ENCODE data around the gene MATR3.
A peak's percentile ranks its signal among the peaks of the same experiment; 100 is the strongest.
"Not testable (repeated sequence)": the region's sequence is repeated elsewhere in the genome, so short reads cannot be mapped to it uniquely, and the experiment has no call there.

The MATR3 gene

DNA sequence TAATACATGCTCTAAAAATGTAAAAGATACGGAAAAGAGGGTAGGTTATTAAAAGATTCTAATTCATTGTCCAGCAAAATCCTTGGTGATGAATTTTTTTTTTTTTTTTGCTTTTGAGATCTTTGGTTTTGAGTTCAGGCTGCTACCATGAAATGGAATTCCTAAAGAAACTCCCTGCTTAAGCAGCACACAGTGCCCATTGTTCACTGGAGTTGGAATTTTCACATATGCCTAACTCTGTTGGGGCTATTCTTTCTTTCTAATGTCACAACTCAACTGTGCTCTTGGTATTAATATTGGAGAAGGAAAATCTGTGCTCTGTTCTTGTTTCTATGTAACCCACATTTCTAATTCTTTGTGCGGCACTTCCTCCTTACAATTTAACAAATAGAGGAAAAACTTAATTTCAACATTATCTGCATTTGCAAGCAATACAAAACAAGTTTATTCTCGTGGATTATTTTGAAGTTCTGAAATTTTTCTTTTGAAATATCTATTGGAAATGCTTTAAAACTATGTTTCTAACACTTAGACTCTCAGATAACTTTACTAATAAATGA lies 21.6 kb downstream of the MATR3 start:
- DNase-seq (ENCODE audit: low read depth, low spot score) = no peak
- no peak overlapping the region for H3K4me3 ChIP-seq
- TF ChIP-seq FOXP2 (optimal IDR thresholded peaks at IDR 0.05; ENCODE audit: control extremely low read depth, extremely low read length, insufficient read depth) (no peak), POLR2AphosphoS5 (IDR thresholded peaks at IDR 0.05; ENCODE audit: borderline replicate concordance, low read depth, low read length) (no peak), EZH2 (IDR thresholded peaks at IDR 0.05) (no peak)
- H3K9ac ChIP-seq (ENCODE audit: insufficient read length) = no peak overlapping the region
- H3K36me3 ChIP-seq (ENCODE audit: insufficient read depth, low read length) = peaks cover 80% of the 10 kb centered on the region
- H3K9me3 ChIP-seq (ENCODE audit: low read depth, low read length) = no peaks in the 10 kb centered on the region
- peak overlapping the region; percentile 47 for H3K27ac ChIP-seq

DNA sequence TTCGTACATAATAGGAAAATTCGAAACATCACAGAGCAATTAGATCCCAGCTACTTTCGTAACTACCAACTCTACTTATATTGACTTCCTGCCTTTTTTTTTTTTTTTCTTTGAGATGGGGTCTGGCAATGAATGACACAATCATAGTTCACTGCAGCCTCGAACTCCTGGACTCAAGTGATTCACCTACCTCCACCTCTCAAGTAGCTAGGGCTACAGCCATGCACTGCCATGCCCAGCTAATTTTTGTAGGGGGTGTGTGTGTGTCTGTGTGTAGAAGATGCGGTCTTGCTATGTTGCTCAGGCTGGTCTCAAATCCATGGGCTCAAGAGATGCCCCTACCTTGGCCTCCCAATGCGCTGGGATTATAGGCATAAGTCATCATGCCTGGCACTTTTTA lies 42.3 kb downstream of the MATR3 start:
- no peak overlapping the region for H3K4me3 ChIP-seq
- no peak overlapping the region for H3K27ac ChIP-seq
- no peak overlapping the region for H3K9ac ChIP-seq (ENCODE audit: insufficient read length)
- peaks cover 32% of the 10 kb centered on the region for H3K36me3 ChIP-seq (ENCODE audit: insufficient read depth, low read length)
- TF ChIP-seq FOXP2 (optimal IDR thresholded peaks at IDR 0.05; ENCODE audit: control extremely low read depth, extremely low read length, insufficient read depth) (no peak), POLR2AphosphoS5 (IDR thresholded peaks at IDR 0.05; ENCODE audit: borderline replicate concordance, low read depth, low read length) (no peak; the same call in 1 of the 2 replicates), EZH2 (IDR thresholded peaks at IDR 0.05) (no peak)
- no peak for DNase-seq (ENCODE audit: low read depth, low spot score)
- no peaks in the 10 kb centered on the region for H3K9me3 ChIP-seq (ENCODE audit: low read depth, low read length)

GRCh38 chr5:139340051-139340450 lies 46.5 kb downstream of the MATR3 start:
- TF ChIP-seq POLR2AphosphoS5 (IDR thresholded peaks at IDR 0.05; ENCODE audit: borderline replicate concordance, low read depth, low read length) = no peak
- TF ChIP-seq EZH2 (IDR thresholded peaks at IDR 0.05) = no peak
- TF ChIP-seq FOXP2 (optimal IDR thresholded peaks at IDR 0.05; ENCODE audit: control extremely low read depth, extremely low read length, insufficient read depth) = no peak
- Histone ChIP-seq H3K36me3 (ENCODE audit: insufficient read depth, low read length) (peaks cover 20% of the 10 kb centered on the region), H3K9me3 (ENCODE audit: low read depth, low read length) (no peaks in the 10 kb centered on the region), H3K9ac (ENCODE audit: insufficient read length) (no peak overlapping the region), H3K4me3 (no peak overlapping the region), H3K27ac (no peak overlapping the region)
- DNase-seq (ENCODE audit: low read depth, low spot score) = no peak

DNA sequence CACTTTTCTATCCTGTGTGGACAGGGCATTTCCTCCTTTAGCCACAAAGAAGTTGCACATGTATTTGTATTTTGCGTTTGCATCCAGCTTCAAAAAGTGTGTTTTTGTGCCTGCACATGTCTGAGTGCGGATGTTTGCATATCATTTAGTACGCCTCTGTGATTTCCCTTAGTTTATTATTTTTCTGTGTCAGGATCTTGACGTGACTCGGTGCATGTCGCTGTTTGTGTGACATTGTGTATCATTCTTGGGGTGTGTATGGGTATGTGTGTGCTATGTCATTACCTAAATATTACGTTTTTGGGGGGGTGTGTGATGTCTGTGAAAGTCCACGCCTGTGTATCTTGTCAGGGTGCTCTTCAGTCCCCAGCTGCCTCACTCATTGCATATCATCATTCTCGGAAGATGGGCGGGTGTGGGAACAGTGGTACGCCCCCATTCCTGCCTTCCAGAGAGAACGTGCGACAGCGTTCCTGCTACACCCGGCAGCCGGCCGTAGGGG lies 47.7 kb downstream of the MATR3 start:
- no peak for DNase-seq (ENCODE audit: low read depth, low spot score)
- TF ChIP-seq POLR2AphosphoS5 (IDR thresholded peaks at IDR 0.05; ENCODE audit: borderline replicate concordance, low read depth, low read length) (no peak), FOXP2 (optimal IDR thresholded peaks at IDR 0.05; ENCODE audit: control extremely low read depth, extremely low read length, insufficient read depth) (no peak), EZH2 (IDR thresholded peaks at IDR 0.05) (no peak)
- Histone ChIP-seq H3K9me3 (ENCODE audit: low read depth, low read length) (no peaks in the 10 kb centered on the region), H3K36me3 (ENCODE audit: insufficient read depth, low read length) (peaks cover 29% of the 10 kb centered on the region), H3K4me3 (peak overlapping the region; percentile 79), H3K9ac (ENCODE audit: insufficient read length) (peak overlapping the region; percentile 63), H3K27ac (no peak overlapping the region)

DNA sequence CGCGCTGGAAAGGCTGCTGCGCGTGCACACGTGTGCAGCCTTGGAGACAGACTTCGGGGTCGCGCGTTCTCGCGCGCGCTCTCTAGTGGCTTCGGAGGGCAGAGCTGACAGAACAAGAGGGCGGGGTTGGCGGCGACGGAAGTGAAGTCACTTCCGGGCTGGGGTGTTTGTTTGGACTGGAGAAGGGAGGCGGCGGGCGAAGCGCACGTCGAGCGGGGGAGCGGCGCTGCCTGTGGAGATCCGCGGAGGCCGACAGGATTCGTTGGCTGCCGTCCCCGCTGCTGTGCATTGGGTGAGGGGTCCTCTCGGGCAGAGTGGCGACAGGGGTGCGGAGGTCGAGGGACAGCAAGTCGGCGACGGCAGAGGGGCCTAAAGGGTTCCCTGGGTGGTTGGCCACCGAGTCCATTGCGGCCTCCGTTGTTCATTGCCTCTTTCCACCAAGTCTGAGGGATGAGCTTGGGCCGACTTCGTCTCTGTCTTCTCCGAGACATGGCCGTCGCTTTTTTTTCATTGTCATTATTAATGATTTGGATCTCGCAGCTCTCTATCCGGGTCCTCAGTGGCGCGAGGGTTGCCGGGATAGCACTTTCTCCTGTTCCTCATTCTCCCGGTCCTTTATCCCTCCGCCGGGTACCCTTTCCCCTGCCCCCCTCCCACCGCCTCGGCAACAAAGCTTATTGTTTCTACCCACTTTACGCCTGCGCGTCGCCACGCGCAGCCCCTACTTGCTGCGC lies 48.3 kb downstream of the MATR3 start, which contains the start of gene PAIP2:
PAIP2 (plus strand) TSS at position 166 of the 734 bp plus-strand sequence. CDS start 21,931 bp downstream, outside the sequence.
- H3K4me3 ChIP-seq = peak within 1 kb of the TSS; percentile 79

DNA sequence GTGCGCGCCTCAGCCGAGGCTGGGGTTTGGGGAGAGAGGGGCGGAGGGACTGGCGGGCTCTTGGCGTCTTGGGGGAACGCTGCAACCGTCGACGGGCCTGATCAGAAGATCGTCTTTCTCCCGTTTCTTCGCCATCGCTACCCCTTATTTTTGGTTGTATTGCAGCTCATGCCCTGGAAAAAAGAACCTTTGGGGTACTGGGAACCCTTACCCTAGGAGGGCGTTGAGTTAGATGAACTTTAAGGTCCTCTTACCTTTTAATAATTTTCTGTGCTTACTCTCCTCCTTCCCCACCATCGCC lies 48.8 kb downstream of the MATR3 start:
- Histone ChIP-seq H3K36me3 (ENCODE audit: insufficient read depth, low read length) (peaks cover 38% of the 10 kb centered on the region), H3K4me3 (peak overlapping the region; percentile 79), H3K9me3 (ENCODE audit: low read depth, low read length) (no peaks in the 10 kb centered on the region), H3K27ac (peak overlapping the region; percentile 95), H3K9ac (ENCODE audit: insufficient read length) (peak overlapping the region; percentile 97)
- TF ChIP-seq EZH2 (IDR thresholded peaks at IDR 0.05) (no peak), FOXP2 (optimal IDR thresholded peaks at IDR 0.05; ENCODE audit: control extremely low read depth, extremely low read length, insufficient read depth) (no peak), POLR2AphosphoS5 (IDR thresholded peaks at IDR 0.05; ENCODE audit: borderline replicate concordance, low read depth, low read length) (no peak)
- no peak for DNase-seq (ENCODE audit: low read depth, low spot score)

More for the DNA sequence above, 48.3 kb downstream of the MATR3 start, which contains the start of gene PAIP2:
- TF ChIP-seq EZH2 (IDR thresholded peaks at IDR 0.05) (no peak), FOXP2 (optimal IDR thresholded peaks at IDR 0.05; ENCODE audit: control extremely low read depth, extremely low read length, insufficient read depth) (peak; percentile 19), POLR2AphosphoS5 (IDR thresholded peaks at IDR 0.05; ENCODE audit: borderline replicate concordance, low read depth, low read length) (peak; percentile 96)
- peak; percentile 92 for DNase-seq (ENCODE audit: low read depth, low spot score)
- Histone ChIP-seq H3K27ac (peak within 1 kb of the TSS; percentile 95), H3K9ac (ENCODE audit: insufficient read length) (peak within 1 kb of the TSS; percentile 97), H3K36me3 (ENCODE audit: insufficient read depth, low read length) (peaks cover 33% of the 10 kb centered on the region), H3K9me3 (ENCODE audit: low read depth, low read length) (no peaks in the 10 kb centered on the region)

GRCh38 chr5:139343476-139343875 lies 49.9 kb downstream of the MATR3 start:
- no peak overlapping the region for H3K27ac ChIP-seq
- H3K36me3 ChIP-seq (ENCODE audit: insufficient read depth, low read length) = peaks cover 42% of the 10 kb centered on the region
- no peak for DNase-seq (ENCODE audit: low read depth, low spot score)
- H3K9me3 ChIP-seq (ENCODE audit: low read depth, low read length) = no peaks in the 10 kb centered on the region
- H3K4me3 ChIP-seq = peak overlapping the region; percentile 79
- TF ChIP-seq POLR2AphosphoS5 (IDR thresholded peaks at IDR 0.05; ENCODE audit: borderline replicate concordance, low read depth, low read length) (no peak), FOXP2 (optimal IDR thresholded peaks at IDR 0.05; ENCODE audit: control extremely low read depth, extremely low read length, insufficient read depth) (no peak)
- H3K9ac ChIP-seq (ENCODE audit: insufficient read length) = peak overlapping the region; percentile 97

DNA sequence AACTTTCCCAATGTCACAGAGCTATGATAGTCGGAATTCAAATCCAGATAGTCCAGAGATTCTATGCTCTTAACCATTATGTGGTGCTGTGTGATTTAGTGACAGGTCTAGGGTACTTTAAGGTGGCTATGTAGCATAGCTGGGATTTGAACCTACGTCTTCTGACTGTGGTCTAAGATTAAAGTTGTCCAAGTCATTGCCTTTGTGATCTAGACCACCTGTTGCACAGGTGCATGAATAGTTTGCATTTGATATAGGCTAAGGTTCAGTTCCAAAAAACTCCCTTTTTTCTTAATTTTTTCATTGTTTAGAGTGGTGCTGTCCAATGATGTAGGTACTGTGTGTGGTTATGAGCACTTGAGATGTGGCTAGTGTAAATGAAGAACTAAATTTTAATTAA lies 50.6 kb downstream of the MATR3 start:
- Histone ChIP-seq H3K36me3 (ENCODE audit: insufficient read depth, low read length) (peaks cover 48% of the 10 kb centered on the region), H3K27ac (no peak overlapping the region), H3K9ac (ENCODE audit: insufficient read length) (no peak overlapping the region), H3K9me3 (ENCODE audit: low read depth, low read length) (no peaks in the 10 kb centered on the region), H3K4me3 (no peak overlapping the region; the same call in 1 of the 2 replicates)
- no peak for DNase-seq (ENCODE audit: low read depth, low spot score)
- TF ChIP-seq POLR2AphosphoS5 (IDR thresholded peaks at IDR 0.05; ENCODE audit: borderline replicate concordance, low read depth, low read length) (no peak), EZH2 (IDR thresholded peaks at IDR 0.05) (no peak), FOXP2 (optimal IDR thresholded peaks at IDR 0.05; ENCODE audit: control extremely low read depth, extremely low read length, insufficient read depth) (no peak)

GRCh38 chr5:139345442-139345841 lies 51.9 kb downstream of the MATR3 start:
- not testable (repeated sequence) for H3K4me3 ChIP-seq; H3K9me3 ChIP-seq (ENCODE audit: low read depth, low read length); DNase-seq (ENCODE audit: low read depth, low spot score); H3K9ac ChIP-seq (ENCODE audit: insufficient read length); H3K27ac ChIP-seq
- H3K36me3 ChIP-seq (ENCODE audit: insufficient read depth, low read length) = peaks cover 53% of the 10 kb centered on the region

DNA sequence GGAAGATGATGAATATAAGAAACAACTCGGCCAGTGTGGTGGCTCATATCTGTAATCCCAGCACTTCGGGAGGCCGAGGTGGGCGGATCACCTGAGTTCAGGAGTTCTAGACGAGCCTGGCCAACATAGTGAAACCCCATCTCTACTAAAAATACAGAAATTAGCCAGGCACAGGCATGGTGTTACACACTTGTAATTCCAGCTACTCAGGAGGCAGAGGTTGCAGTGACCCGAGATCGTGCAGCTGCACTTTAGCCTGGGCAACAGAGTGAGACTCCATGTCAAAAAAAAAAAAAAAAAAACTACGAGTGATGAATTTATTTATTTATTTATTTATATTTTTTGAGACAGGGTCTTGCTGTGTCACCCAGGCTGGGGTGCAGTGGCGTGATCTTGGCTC lies 54.3 kb downstream of the MATR3 start:
- not testable (repeated sequence) for H3K27ac ChIP-seq; H3K9me3 ChIP-seq (ENCODE audit: low read depth, low read length); H3K9ac ChIP-seq (ENCODE audit: insufficient read length); H3K4me3 ChIP-seq; DNase-seq (ENCODE audit: low read depth, low spot score)
- peaks cover 72% of the 10 kb centered on the region for H3K36me3 ChIP-seq (ENCODE audit: insufficient read depth, low read length)

Measured in SK-N-MC (cell line).